Naive thymus-derived CD4-positive, alpha-beta T cell (primary cell): ENCODE measurements around the gene RETSAT. TPM values are rescaled to one million over a fixed set of nuclear protein-coding genes. Genes with fewer than 3 reads are reported as not detected.

Source experiments
- ATAC-seq: fragments of 150-1000 bp; cut with Tn5 transposase; 2 replicates; pipeline ENCODE4 v1.10.0; 2021; ENCODE audit warnings: mild to moderate bottlenecking, moderate library complexity
- CTCF ChIA-PET: fragments of 350-600 bp; sonication (Branson Sonifier 250); formaldehyde crosslinking; loops from one replicate; lab custom pipeline; 2021; ENCODE audit warnings: antibody characterized with exemption; lab: Charles Lee
- POLR2A ChIA-PET: fragments of 350-600 bp; sonication (Branson Sonifier 250); formaldehyde crosslinking; loops from one replicate; lab custom pipeline; 2021; ENCODE audit warnings: antibody characterized with exemption, inconsistent platforms; lab: Charles Lee
- DNase-seq, 9 donors: peaks; one replicate each; pipeline versions ENCODE4 v3.0.0 to v3.0.0-alpha.2; 2020 to 2022; ENCODE audit warnings: mixed read lengths in 1 of 9
- H3K27ac ChIP-seq: one replicate; pipeline ENCODE4 v1.7.0; 2013; ENCODE audit warnings: mild to moderate bottlenecking, low read depth, low read length, moderate library complexity
- H3K27me3 ChIP-seq, 2 donors: one replicate each; pipeline ENCODE4 v1.7.0; 2013; ENCODE audit warnings: low read length in 2 of 2, mild to moderate bottlenecking in 2 of 2, moderate library complexity in 2 of 2; ENCODE audit not compliant: control insufficient read depth in 2 of 2, insufficient read depth in 2 of 2
- H3K36me3 ChIP-seq, 3 experiments: 1 replicate in 2 of 3; 2 replicates in 1 of 3; pipeline ENCODE4 v1.7.0; 2013; ENCODE audit warnings: low read length in 3 of 3, mild to moderate bottlenecking in 3 of 3, moderate library complexity in 1 of 3; ENCODE audit not compliant: insufficient read depth in 3 of 3, control insufficient read depth in 2 of 3
- H3K4me1 ChIP-seq, 2 donors: one replicate each; pipeline ENCODE4 v1.7.0; 2013; ENCODE audit warnings: low read length in 2 of 2, mild to moderate bottlenecking in 2 of 2, moderate library complexity in 1 of 2; ENCODE audit not compliant: control insufficient read depth in 2 of 2, insufficient read depth in 2 of 2
- H3K4me3 ChIP-seq: 2 replicates; pipeline ENCODE4 v1.7.0; 2013; ENCODE audit warnings: mild to moderate bottlenecking, low read length
- H3K9me3 ChIP-seq, 3 experiments: 1 replicate in 2 of 3; 2 replicates in 1 of 3; pipeline ENCODE4 v1.7.0; 2013; ENCODE audit warnings: low read length in 3 of 3; ENCODE audit not compliant: control insufficient read depth in 2 of 3
- H3K27ac Mint-ChIP-seq, 9 donors: one replicate each; pipeline ENCODE4 v1.8.0; 2020 to 2022; ENCODE audit warnings: mixed read lengths in 9 of 9, mild to moderate bottlenecking in 8 of 9, moderate library complexity in 5 of 9, inconsistent platforms in 2 of 9
- H3K27me3 Mint-ChIP-seq, 5 donors: one replicate each; pipeline ENCODE4 v1.8.0; 2021 to 2022; ENCODE audit warnings: mixed read lengths in 5 of 5, mild to moderate bottlenecking in 1 of 5
- H3K36me3 Mint-ChIP-seq, 5 donors: one replicate each; pipeline ENCODE4 v1.8.0; 2020 to 2022; ENCODE audit warnings: mixed read lengths in 5 of 5, mild to moderate bottlenecking in 3 of 5, inconsistent platforms in 1 of 5
- H3K4me1 Mint-ChIP-seq, 7 donors: one replicate each; pipeline ENCODE4 v1.8.0; 2020 to 2022; ENCODE audit warnings: mixed read lengths in 7 of 7, mild to moderate bottlenecking in 3 of 7, inconsistent platforms in 1 of 7
- H3K4me3 Mint-ChIP-seq, 10 donors: one replicate each; pipeline ENCODE4 v1.8.0; 2020 to 2022; ENCODE audit warnings: mild to moderate bottlenecking in 10 of 10, mixed read lengths in 10 of 10, moderate library complexity in 6 of 10, inconsistent platforms in 2 of 10
- H3K9me3 Mint-ChIP-seq, 11 donors: one replicate each; pipeline ENCODE4 v1.8.0; 2020 to 2022; ENCODE audit warnings: mixed read lengths in 11 of 11, mild to moderate bottlenecking in 4 of 11, inconsistent platforms in 1 of 11, moderate library complexity in 1 of 11
- intact Hi-C, 2 donors: fragments of 100-400 bp; cut with micrococcal nuclease; formaldehyde crosslinking; loops; one replicate each; pipeline ENCODE4 v1.15.1; 2023
- polyA plus RNA-seq, 2 donors: library from polyadenylated mRNA; unstranded; fragments of 300-500 nt; fragmentation: Illumina TruSeq; gene quantifications; one replicate each; pipeline ENCODE4 v1.2.3, GENCODE V29; 2021
- total RNA-seq, 6 experiments: library from RNA in 5 of 6; stranded (reverse) in 5 of 6; gene quantifications; 1 replicate in 5 of 6; 2 replicates in 1 of 6; pipeline ENCODE4 v1.2.3 and lab custom pipeline; 2021 to 2026

Gene RETSAT
- total and polyA plus RNA-seq, 7 experiments from 2014 or later: 8.9 to 30.5 (median 19.5) TPM

DNA sequence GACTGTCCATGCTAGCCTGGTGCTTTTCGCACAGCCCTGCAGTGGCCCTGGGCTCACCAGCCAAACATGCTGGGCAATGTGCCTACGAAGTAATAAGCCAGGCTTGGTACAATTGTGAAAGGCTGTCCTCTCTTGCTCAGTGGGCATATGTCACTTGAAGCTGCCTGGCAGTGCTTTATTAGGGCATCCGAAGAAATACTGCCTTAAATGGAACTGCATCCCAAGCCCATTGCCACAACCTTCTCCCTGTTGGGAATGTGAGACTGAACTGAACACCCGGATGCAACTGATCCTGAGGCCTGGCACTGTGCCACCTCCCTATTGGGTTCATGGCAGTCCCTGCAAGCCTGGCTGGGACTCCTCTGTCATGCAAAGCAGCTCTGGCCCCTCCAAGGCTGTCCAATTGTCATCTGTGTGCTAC is 39.9 kb upstream of the RETSAT start:
- Histone ChIP-seq H3K4me1 (peaks cover 0 to 11% of the 10 kb centered on the region in 2 donors), H3K36me3 (peaks cover 0 to 35% (median 0%) of the 10 kb centered on the region in 3 experiments), H3K9me3 (no peaks in the 10 kb centered on the region), H3K4me3 (no peak overlapping the region), H3K27me3 (no peaks in the 10 kb centered on the region), H3K27ac (no peak overlapping the region)
- H3K9me3 Mint-ChIP-seq: no peaks in the 10 kb centered on the region
- peaks cover 0 to 19% (median 4%) of the 10 kb centered on the region in 5 donors for H3K36me3 Mint-ChIP-seq
- ATAC-seq: no peak
- DNase-seq: no peak
- peak overlapping the region in 5 of 9 donors; percentile 18 to 70 (median 51) for H3K27ac Mint-ChIP-seq
- intact Hi-C loops: loop anchor here in 1 of 2 donors (5.0 kb wide), 1 partner anchor 42 kb away; the partner anchor contains the start of genes ELMOD3 and RETSAT
- H3K4me3 Mint-ChIP-seq: no peak overlapping the region
- POLR2A ChIA-PET: interaction anchor here (1.1 kb wide), 1 partner anchor 157 kb away, joined by 3 read pairs; no protein-coding TSS in a partner anchor
- CTCF ChIA-PET: interaction anchor here (0.6 to 11.5 kb wide), 2 partner anchors 147 to 158 kb away, joined by 3 to 90 read pairs; no protein-coding TSS in a partner anchor
- H3K27me3 Mint-ChIP-seq: no peaks in the 10 kb centered on the region
- peaks cover 5 to 44% (median 15%) of the 10 kb centered on the region in 7 donors for H3K4me1 Mint-ChIP-seq

DNA sequence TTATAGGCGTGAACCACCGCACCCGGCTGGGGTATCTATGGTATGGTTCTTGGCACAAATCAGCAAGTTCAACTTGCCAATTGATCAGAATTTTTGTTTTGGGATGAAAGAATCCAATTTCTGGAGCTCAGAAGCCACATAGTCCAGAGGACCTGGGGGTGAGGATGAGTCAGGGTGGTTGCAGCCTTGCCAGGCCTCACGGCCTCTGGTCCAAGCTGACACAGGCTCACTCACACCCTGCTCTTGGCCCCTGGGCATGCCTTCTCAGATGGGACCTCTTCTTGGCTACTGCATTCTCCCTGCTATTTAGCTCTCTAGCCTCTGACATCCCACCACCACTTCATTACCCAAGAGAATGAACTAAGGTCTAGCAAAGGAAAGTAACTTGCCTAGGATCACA is 39.5 kb upstream of the RETSAT start:
- H3K36me3 Mint-ChIP-seq: peaks cover 0 to 19% (median 4%) of the 10 kb centered on the region in 5 donors
- Histone ChIP-seq H3K27ac (no peak overlapping the region), H3K9me3 (no peaks in the 10 kb centered on the region), H3K36me3 (peaks cover 0 to 39% (median 3%) of the 10 kb centered on the region in 3 experiments), H3K27me3 (no peaks in the 10 kb centered on the region), H3K4me1 (peaks cover 0 to 11% of the 10 kb centered on the region in 2 donors), H3K4me3 (no peak overlapping the region)
- H3K27me3 Mint-ChIP-seq: no peaks in the 10 kb centered on the region
- intact Hi-C loops: loop anchor here in 1 of 2 donors (5.0 kb wide), 1 partner anchor 42 kb away; the partner anchor contains the start of genes ELMOD3 and RETSAT
- CTCF ChIA-PET: interaction anchor here (0.9 to 11.5 kb wide), 3 partner anchors 15 to 159 kb away, joined by 3 to 90 read pairs (median 3); no protein-coding TSS in a partner anchor
- DNase-seq: no peak
- peaks cover 5 to 42% (median 15%) of the 10 kb centered on the region in 7 donors for H3K4me1 Mint-ChIP-seq
- H3K27ac Mint-ChIP-seq: peak overlapping the region in 5 of 9 donors; percentile 6 to 66 (median 51)
- POLR2A ChIA-PET: interaction anchor here (0.6 to 1.1 kb wide), 2 partner anchors 157 to 210 kb away, joined by 3 to 5 read pairs; no protein-coding TSS in a partner anchor
- ATAC-seq: no peak
- H3K9me3 Mint-ChIP-seq: no peaks in the 10 kb centered on the region
- H3K4me3 Mint-ChIP-seq: no peak overlapping the region

DNA sequence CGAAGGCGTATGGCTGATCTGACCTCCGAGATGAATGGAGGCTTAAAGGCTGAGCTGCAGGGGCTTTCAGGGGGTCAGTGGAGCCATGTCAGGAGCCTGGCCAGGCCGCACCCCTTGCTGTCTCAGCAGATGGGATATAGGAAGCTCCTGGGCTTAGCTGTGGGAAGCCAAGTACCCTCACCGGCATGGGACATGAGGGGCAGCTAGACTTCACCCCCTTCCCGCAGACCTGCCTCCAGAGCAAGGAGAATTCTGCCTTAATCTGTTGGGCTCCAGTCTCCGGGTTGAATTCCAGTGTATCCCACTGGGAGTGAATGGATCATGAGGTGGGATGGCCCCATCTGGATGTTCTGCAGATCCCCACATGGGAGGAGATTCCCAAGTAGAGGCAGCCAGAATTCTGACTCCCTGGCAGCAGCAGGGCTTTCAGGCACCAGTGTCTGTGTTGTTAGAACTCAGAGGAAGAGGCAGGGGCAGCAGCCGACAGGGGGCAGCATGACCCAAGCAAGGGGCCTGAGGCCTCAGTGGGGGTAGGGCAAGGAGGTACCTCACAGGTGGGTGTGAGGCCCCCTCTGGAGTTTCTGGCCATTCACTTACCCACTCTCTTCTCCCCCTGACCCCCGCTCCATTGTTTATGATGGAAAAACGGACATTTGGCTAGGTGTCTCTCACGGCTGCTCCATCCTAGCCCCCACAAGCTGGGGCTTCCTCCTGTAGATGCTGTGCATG is 36.8 kb upstream of the RETSAT start:
- DNase-seq (peak; percentile 52 to 79 (median 71)), ATAC-seq (peak; percentile 76)
- H3K4me3 Mint-ChIP-seq: no peak overlapping the region
- Histone ChIP-seq H3K36me3 (peaks cover 0 to 45% (median 5%) of the 10 kb centered on the region in 3 experiments), H3K27ac (no peak overlapping the region), H3K4me3 (no peak overlapping the region), H3K9me3 (no peaks in the 10 kb centered on the region), H3K27me3 (no peaks in the 10 kb centered on the region), H3K4me1 (peaks cover 0 to 11% of the 10 kb centered on the region in 2 donors)
- peak overlapping the region in 5 of 9 donors; percentile 9 to 65 (median 38) for H3K27ac Mint-ChIP-seq
- no peaks in the 10 kb centered on the region for H3K27me3 Mint-ChIP-seq
- H3K36me3 Mint-ChIP-seq: peaks cover 0 to 23% (median 4%) of the 10 kb centered on the region in 5 donors
- ChIA-PET CTCF (interaction anchor here (1.0 to 11.5 kb wide), 8 partner anchors 10 to 317 kb away, joined by 3 to 90 read pairs (median 4); partner anchors contain the start of gene SH2D6), POLR2A (interaction anchor here (1.5 kb wide), 1 partner anchor 29 kb away, joined by 5 read pairs; no protein-coding TSS in a partner anchor)
- intact Hi-C loops: loop anchor here (1.0 to 5.0 kb wide), 7 partner anchors 18 to 316 kb away; partner anchors contain the start of genes ELMOD3 (in 1 of the 2), MAT2A (in 1 of the 2), RETSAT (in 1 of the 2) and USP39 (in 1 of the 2)
- H3K4me1 Mint-ChIP-seq: peaks cover 5 to 27% (median 15%) of the 10 kb centered on the region in 7 donors
- H3K9me3 Mint-ChIP-seq: no peaks in the 10 kb centered on the region

DNA sequence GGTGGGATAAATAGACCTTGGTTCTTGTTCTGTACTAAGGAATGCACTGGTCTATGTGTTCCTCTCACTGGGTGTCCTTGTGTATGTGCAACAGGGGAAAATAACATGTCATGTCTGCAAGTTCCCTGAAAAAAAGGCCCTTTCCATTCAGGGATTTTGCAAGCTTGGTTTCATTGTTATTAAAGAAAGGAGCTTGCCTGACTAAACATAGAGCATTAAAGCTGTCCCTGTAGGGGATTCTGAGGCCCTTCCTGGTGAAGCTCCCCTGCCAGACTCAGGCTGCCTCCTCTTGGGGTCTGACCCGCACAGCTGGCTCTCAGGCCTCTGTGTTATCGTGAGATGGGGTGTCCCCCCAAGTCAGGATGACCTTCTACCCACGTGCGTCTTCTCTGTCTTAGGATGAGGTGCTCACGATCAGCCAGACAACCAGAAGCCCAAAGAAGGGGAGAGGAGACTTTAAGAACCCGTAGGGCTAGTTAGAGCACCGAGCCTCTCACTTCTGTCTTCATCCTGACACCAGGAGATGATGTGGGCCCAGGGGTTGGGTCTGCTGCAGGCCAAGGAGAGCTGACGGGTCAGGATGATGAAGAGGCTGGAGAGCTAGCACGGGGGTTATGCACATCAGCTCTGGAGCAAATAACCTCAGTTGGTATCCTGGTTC is 34.7 kb upstream of the RETSAT start:
- intact Hi-C loops: no loop called here
- Histone ChIP-seq H3K36me3 (peaks cover 0 to 41% (median 5%) of the 10 kb centered on the region in 3 experiments), H3K4me1 (peaks cover 0 to 11% of the 10 kb centered on the region in 2 donors), H3K4me3 (no peak overlapping the region), H3K9me3 (no peaks in the 10 kb centered on the region), H3K27ac (no peak overlapping the region), H3K27me3 (no peaks in the 10 kb centered on the region)
- DNase-seq (no peak), ATAC-seq (no peak)
- H3K4me3 Mint-ChIP-seq: no peak overlapping the region
- H3K27me3 Mint-ChIP-seq: no peaks in the 10 kb centered on the region
- H3K36me3 Mint-ChIP-seq: peaks cover 0 to 35% (median 12%) of the 10 kb centered on the region in 5 donors
- ChIA-PET CTCF (interaction anchor here (0.5 to 11.5 kb wide), 4 partner anchors 18 to 251 kb away, joined by 3 to 90 read pairs (median 4); no protein-coding TSS in a partner anchor), POLR2A (interaction anchor here (0.8 to 1.5 kb wide), 4 partner anchors 16 to 196 kb away, joined by 3 to 5 read pairs (median 4); partner anchors contain the start of genes ELMOD3, RETSAT and TGOLN2)
- H3K27ac Mint-ChIP-seq: no peak overlapping the region
- H3K9me3 Mint-ChIP-seq: no peaks in the 10 kb centered on the region
- peaks cover 5 to 25% (median 15%) of the 10 kb centered on the region in 7 donors for H3K4me1 Mint-ChIP-seq

DNA sequence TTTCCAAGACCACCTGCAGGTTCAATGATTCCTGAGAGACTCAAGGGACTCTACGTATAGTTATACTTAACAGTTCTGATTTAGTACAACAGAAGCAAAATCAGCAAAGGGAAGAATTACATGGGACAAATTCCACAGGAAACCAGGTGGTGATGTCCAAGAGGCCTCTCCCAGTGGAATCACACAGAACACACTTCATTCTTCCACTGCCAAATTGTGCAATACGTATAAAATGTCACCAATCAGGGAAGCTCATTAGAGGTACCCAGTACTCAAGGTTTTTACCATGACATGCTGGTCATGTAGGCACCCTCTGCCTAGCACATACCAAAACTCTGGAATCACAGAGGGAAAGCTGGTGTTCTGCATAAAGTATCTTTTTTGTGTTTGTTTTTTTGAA is 33.4 kb upstream of the RETSAT start:
- H3K4me3 Mint-ChIP-seq: no peak overlapping the region
- no peak overlapping the region for H3K27ac Mint-ChIP-seq
- DNase-seq (no peak), ATAC-seq (no peak)
- Histone ChIP-seq H3K36me3 (peaks cover 0 to 40% (median 5%) of the 10 kb centered on the region in 3 experiments), H3K27ac (no peak overlapping the region), H3K4me1 (peaks cover 0 to 11% of the 10 kb centered on the region in 2 donors), H3K4me3 (no peak overlapping the region), H3K27me3 (no peaks in the 10 kb centered on the region), H3K9me3 (no peaks in the 10 kb centered on the region)
- ChIA-PET POLR2A (interaction anchor here (0.7 to 1.5 kb wide), 2 partner anchors 33 to 49 kb away, joined by 3 to 5 read pairs; partner anchors contain the start of genes ELMOD3 and RETSAT), CTCF (interaction anchor here (0.6 to 11.5 kb wide), 4 partner anchors 36 to 326 kb away, joined by 3 to 90 read pairs (median 4); no protein-coding TSS in a partner anchor)
- H3K36me3 Mint-ChIP-seq: peaks cover 0 to 37% (median 12%) of the 10 kb centered on the region in 5 donors
- no peaks in the 10 kb centered on the region for H3K9me3 Mint-ChIP-seq
- intact Hi-C loops: no loop called here
- no peaks in the 10 kb centered on the region for H3K27me3 Mint-ChIP-seq
- peaks cover 5 to 15% (median 10%) of the 10 kb centered on the region in 7 donors for H3K4me1 Mint-ChIP-seq
